ENCODE measurements around the gene GPR35. TPM values are rescaled to one million over a fixed set of nuclear protein-coding genes. Genes with fewer than 3 reads are reported as not detected.

GPR35 gene
- total RNA-seq, 1 experiment from 2014 or later, result 2.4 TPM

GRCh38 chr2:240614391-240614790, 10.9 kb upstream of the GPR35 start:
- Histone ChIP-seq H3K27me3 (ENCODE audit: low read length) (no peaks in the 10 kb centered on the region), H3K9me2 (replicated peaks; ENCODE audit: low read length) (no peaks in the 10 kb centered on the region), H3K4me3 (ENCODE audit: low read length) (no peak overlapping the region), H3K4me1 (ENCODE audit: insufficient read depth, low read length) (no peaks in the 10 kb centered on the region), H3K36me3 (ENCODE audit: low read depth, low read length) (no peaks in the 10 kb centered on the region), H3K79me2 (ENCODE audit: low read length) (no peaks in the 10 kb centered on the region), H3K27ac (ENCODE audit: low read length) (no peak overlapping the region), H4K20me1 (ENCODE audit: low read length) (no peaks in the 10 kb centered on the region), H3K9ac (ENCODE audit: low read length) (no peak overlapping the region), H2AFZ (ENCODE audit: low read length) (no peak overlapping the region), H3F3A (ENCODE audit: low read length, unreplicated experiment) (no peaks in the 10 kb centered on the region), H3K4me2 (ENCODE audit: low read length) (no peak overlapping the region), H3K9me3 (ENCODE audit: low read length) (no peaks in the 10 kb centered on the region)
- ChIA-PET POLR2A (ENCODE audit: unreplicated experiment) (no interaction called here), CTCF (no interaction called here)
- intact Hi-C loops (cut with micrococcal nuclease), result no loop called here
- BruUV-seq (replicated peaks), result no TSS peak
- DNase-seq (no peak), ATAC-seq (no peak)
- TF ChIP-seq CTCF (conservative IDR thresholded peaks at IDR 0.05; ENCODE audit: low read depth, low read length), result no peak
- no peak for TF ChIP-seq EZH2 (IDR thresholded peaks at IDR 0.05; ENCODE audit: low read length, unreplicated experiment)
- TF ChIP-seq EZH2phosphoT487 (IDR thresholded peaks at IDR 0.05; ENCODE audit: borderline replicate concordance, low read length), result no peak

- Histone ChIP-seq H3K4me3 (ENCODE audit: low read length) (no peak overlapping the region), H3K4me2 (ENCODE audit: low read length) (no peak overlapping the region), H3K79me2 (ENCODE audit: low read length) (no peaks in the 10 kb centered on the region), H3K9me2 (replicated peaks; ENCODE audit: low read length) (no peaks in the 10 kb centered on the region), H3K36me3 (ENCODE audit: low read depth, low read length) (no peaks in the 10 kb centered on the region), H3K9me3 (ENCODE audit: low read length) (no peaks in the 10 kb centered on the region), H2AFZ (ENCODE audit: low read length) (no peak overlapping the region), H3K27ac (ENCODE audit: low read length) (no peak overlapping the region), H3K9ac (ENCODE audit: low read length) (no peak overlapping the region), H4K20me1 (ENCODE audit: low read length) (no peaks in the 10 kb centered on the region), H3K27me3 (ENCODE audit: low read length) (no peaks in the 10 kb centered on the region), H3F3A (ENCODE audit: low read length, unreplicated experiment) (no peaks in the 10 kb centered on the region), H3K4me1 (ENCODE audit: insufficient read depth, low read length) (no peaks in the 10 kb centered on the region)
- intact Hi-C loops (cut with micrococcal nuclease), result no loop called here
- no peak for TF ChIP-seq CTCF (conservative IDR thresholded peaks at IDR 0.05; ENCODE audit: low read depth, low read length)
- DNase-seq (no peak), ATAC-seq (no peak)
- ChIA-PET POLR2A (ENCODE audit: unreplicated experiment) (no interaction called here), CTCF (no interaction called here)
- no TSS peak for BruUV-seq (replicated peaks)
Observed at GRCh38 chr2:240615396-240615795, 9.9 kb upstream of the GPR35 start.

GRCh38 chr2:240615820-240616547, 9.3 kb upstream of the GPR35 start:
- H3K36me3 ChIP-seq (ENCODE audit: low read depth, low read length), result no peaks in the 10 kb centered on the region

More at GRCh38 chr2:240615820-240616547, 9.3 kb upstream of the GPR35 start:
- no peak overlapping the region for H3K4me3 ChIP-seq (ENCODE audit: low read length)
- no peak overlapping the region for H3K4me2 ChIP-seq (ENCODE audit: low read length)
- H3F3A ChIP-seq (ENCODE audit: low read length, unreplicated experiment), result no peaks in the 10 kb centered on the region
- ChIA-PET POLR2A (ENCODE audit: unreplicated experiment) (no interaction called here), CTCF (no interaction called here)
- ATAC-seq (no peak), DNase-seq (no peak)
- no peak overlapping the region for H2AFZ ChIP-seq (ENCODE audit: low read length)
- H3K27me3 ChIP-seq (ENCODE audit: low read length), result no peaks in the 10 kb centered on the region
- intact Hi-C loops (cut with micrococcal nuclease), result no loop called here
- H3K4me1 ChIP-seq (ENCODE audit: insufficient read depth, low read length), result no peaks in the 10 kb centered on the region
- no peak for TF ChIP-seq EZH2 (IDR thresholded peaks at IDR 0.05; ENCODE audit: low read length, unreplicated experiment)
- TF ChIP-seq CTCF (conservative IDR thresholded peaks at IDR 0.05; ENCODE audit: low read depth, low read length), result no peak
- TF ChIP-seq EZH2phosphoT487 (IDR thresholded peaks at IDR 0.05; ENCODE audit: borderline replicate concordance, low read length), result no peak
- H3K27ac ChIP-seq (ENCODE audit: low read length), result no peak overlapping the region
- no peaks in the 10 kb centered on the region for H4K20me1 ChIP-seq (ENCODE audit: low read length)
- no peaks in the 10 kb centered on the region for H3K9me2 ChIP-seq (replicated peaks; ENCODE audit: low read length)
- BruUV-seq (replicated peaks), result no TSS peak
- H3K9me3 ChIP-seq (ENCODE audit: low read length), result no peaks in the 10 kb centered on the region
- no peaks in the 10 kb centered on the region for H3K79me2 ChIP-seq (ENCODE audit: low read length)
- H3K9ac ChIP-seq (ENCODE audit: low read length), result no peak overlapping the region

Data from PC-3 (cell line).